RKO (cell line): ENCODE measurements around the gene CALML4.
"Not testable (repeated sequence)": the region's sequence is repeated elsewhere in the genome, so short reads cannot be mapped to it uniquely, and the experiment has no call there.

Experiments used
- DNase-seq: peaks from one replicate; pipeline ENCODE4 v3.0.0-alpha.2; 2016; ENCODE audit warnings: low spot score

CALML4 gene

GRCh38 chr15:68190048-68190447 is 15.1 kb downstream of the CALML4 start:
- DNase-seq: no peak

- no peak for DNase-seq
Observed at GRCh38 chr15:68188647-68189046, 16.5 kb downstream of the CALML4 start.

GRCh38 chr15:68187559-68187958 is 17.6 kb downstream of the CALML4 start:
- no peak for DNase-seq

GRCh38 chr15:68186671-68187397 is 18.3 kb downstream of the CALML4 start:
- DNase-seq: no peak

- DNase-seq: no peak
Observed at GRCh38 chr15:68184616-68185480, 20.3 kb downstream of the CALML4 start.

GRCh38 chr15:68183616-68184315 is 21.4 kb downstream of the CALML4 start:
- no peak for DNase-seq

GRCh38 chr15:68177742-68178141 is 27.4 kb downstream of the CALML4 start:
- DNase-seq: no peak

- DNase-seq: no peak
Observed at GRCh38 chr15:68176601-68177000, 28.5 kb downstream of the CALML4 start.

- DNase-seq: no peak
Observed at GRCh38 chr15:68175526-68175925, 29.6 kb downstream of the CALML4 start.

GRCh38 chr15:68173119-68173518 is 32.0 kb downstream of the CALML4 start:
- DNase-seq: no peak

- not testable (repeated sequence) for DNase-seq
Observed at GRCh38 chr15:68172037-68172436, 33.1 kb downstream of the CALML4 start.

- DNase-seq: no peak
Observed at GRCh38 chr15:68166847-68167246, 38.3 kb downstream of the CALML4 start.

- DNase-seq: no peak
Observed at GRCh38 chr15:68163191-68163590, 41.9 kb downstream of the CALML4 start.

- no peak for DNase-seq
Observed at GRCh38 chr15:68158046-68158628, 47.0 kb downstream of the CALML4 start.

GRCh38 chr15:68157074-68157473 is 48.1 kb downstream of the CALML4 start:
- no peak for DNase-seq

GRCh38 chr15:68154923-68155559 is 50.1 kb downstream of the CALML4 start:
- DNase-seq: peak; percentile 57

- no peak for DNase-seq
Observed at GRCh38 chr15:68152342-68152741, 52.8 kb downstream of the CALML4 start.

GRCh38 chr15:68151277-68151676 is 53.9 kb downstream of the CALML4 start:
- no peak for DNase-seq

GRCh38 chr15:68150187-68150586 is 54.9 kb downstream of the CALML4 start:
- DNase-seq: no peak

GRCh38 chr15:68149059-68149458 is 56.1 kb downstream of the CALML4 start:
- peak; percentile 9 for DNase-seq

- DNase-seq: no peak
Observed at GRCh38 chr15:68148039-68148438, 57.1 kb downstream of the CALML4 start.

- DNase-seq: no peak
Observed at GRCh38 chr15:68145706-68146105, 59.4 kb downstream of the CALML4 start.
